ENCODE measurements around the gene MATN1.

The MATN1 gene

DNA sequence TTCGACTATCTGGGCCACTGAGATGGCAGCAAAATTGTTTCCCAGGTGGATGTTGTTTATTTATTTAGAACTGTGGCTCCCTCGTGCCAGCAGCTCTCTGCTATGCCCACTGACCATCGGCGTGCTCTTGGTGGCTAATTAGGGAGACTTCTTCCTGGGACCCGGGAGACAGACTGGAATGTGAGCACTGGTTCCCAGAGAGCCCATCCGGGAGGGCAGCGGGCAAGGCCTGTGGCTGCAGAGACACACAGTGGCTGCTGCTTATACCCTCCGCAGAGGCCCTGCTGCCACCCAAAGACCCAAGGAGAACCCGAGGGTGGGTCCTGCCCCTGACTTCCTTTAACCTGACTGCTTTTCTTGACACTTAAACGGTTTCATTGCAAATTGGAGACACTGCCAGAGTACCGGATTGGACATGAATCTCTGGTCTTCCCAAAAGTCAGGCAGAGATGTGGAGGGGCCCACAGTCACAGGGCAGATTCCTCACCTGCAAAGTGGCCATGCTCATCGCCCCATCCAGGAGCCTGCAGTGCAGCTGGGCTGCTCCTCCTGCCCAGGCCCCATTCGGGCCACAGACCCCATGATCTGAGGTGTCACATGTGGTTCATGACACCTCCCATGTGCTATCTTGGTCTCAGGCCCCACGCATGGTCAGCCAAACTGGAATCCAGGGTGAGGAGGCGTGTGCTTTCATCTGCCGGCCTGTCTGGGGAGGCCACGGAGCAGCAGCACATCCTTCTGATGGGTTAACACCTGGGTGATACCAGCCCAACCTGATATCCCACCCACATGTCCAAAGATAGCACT, 5.7 kb upstream of the MATN1 start:
- TF ChIP-seq CTCF (IDR thresholded peaks at IDR 0.05; ENCODE audit: extremely low read depth, insufficient read depth, missing control alignments), result no peak
- in situ Hi-C loops (cut with MboI; ENCODE audit: low pct_unique_long_range_greater_than_20kb, low sequenced_read_pairs, unreplicated experiment), result loop anchor here (10.0 kb wide), 1 partner anchor 56 kb away; no protein-coding TSS in a partner anchor
- no peak for DNase-seq (ENCODE audit: low spot score)

DNA sequence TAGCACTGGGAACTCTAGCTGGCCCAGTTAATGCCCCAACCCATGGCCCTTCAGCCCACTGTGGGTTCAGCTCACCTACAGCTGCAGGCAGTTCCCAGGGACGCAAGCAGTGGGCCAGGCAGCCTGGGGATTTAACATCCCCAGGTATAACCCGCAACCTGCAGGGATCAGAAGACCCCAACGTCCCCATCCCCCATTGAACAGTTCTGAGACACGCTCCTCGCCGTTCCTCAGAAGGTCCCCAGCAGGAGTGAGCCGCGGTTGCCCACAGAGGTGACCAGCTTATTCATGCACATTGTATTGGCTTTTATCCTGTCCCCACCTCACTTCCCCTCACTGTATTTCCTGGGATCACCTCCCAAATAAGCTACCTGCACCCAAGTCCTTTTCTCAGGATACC, 5.0 kb upstream of the MATN1 start:
- TF ChIP-seq CTCF (IDR thresholded peaks at IDR 0.05; ENCODE audit: extremely low read depth, insufficient read depth, missing control alignments), result no peak
- in situ Hi-C loops (cut with MboI; ENCODE audit: low pct_unique_long_range_greater_than_20kb, low sequenced_read_pairs, unreplicated experiment), result loop anchor here (10.0 kb wide), 1 partner anchor 56 kb away; no protein-coding TSS in a partner anchor
- DNase-seq (ENCODE audit: low spot score), result no peak

GRCh38 chr1:30727824-30728223, 4.4 kb upstream of the MATN1 start:
- no peak for TF ChIP-seq CTCF (IDR thresholded peaks at IDR 0.05; ENCODE audit: extremely low read depth, insufficient read depth, missing control alignments)

GRCh38 chr1:30726773-30727684, 3.6 kb upstream of the MATN1 start:
- no peak for TF ChIP-seq CTCF (IDR thresholded peaks at IDR 0.05; ENCODE audit: extremely low read depth, insufficient read depth, missing control alignments)
- in situ Hi-C loops (cut with MboI; ENCODE audit: low pct_unique_long_range_greater_than_20kb, low sequenced_read_pairs, unreplicated experiment), result loop anchor here (10.0 kb wide), 1 partner anchor 58 kb away; no protein-coding TSS in a partner anchor
- no peak for DNase-seq (ENCODE audit: low spot score)

More at GRCh38 chr1:30727824-30728223, 4.4 kb upstream of the MATN1 start:
- in situ Hi-C loops (cut with MboI; ENCODE audit: low pct_unique_long_range_greater_than_20kb, low sequenced_read_pairs, unreplicated experiment), result loop anchor here (10.0 kb wide), 1 partner anchor 57 kb away; no protein-coding TSS in a partner anchor
- DNase-seq (ENCODE audit: low spot score), result no peak

- no peak for TF ChIP-seq CTCF (IDR thresholded peaks at IDR 0.05; ENCODE audit: extremely low read depth, insufficient read depth, missing control alignments)
- in situ Hi-C loops (cut with MboI; ENCODE audit: low pct_unique_long_range_greater_than_20kb, low sequenced_read_pairs, unreplicated experiment), result loop anchor here (10.0 kb wide), 1 partner anchor 59 kb away; no protein-coding TSS in a partner anchor
- DNase-seq (ENCODE audit: low spot score), result no peak
These were observed 2.9 kb upstream of the MATN1 start for GRCh38 chr1:30726236-30726635.

DNA sequence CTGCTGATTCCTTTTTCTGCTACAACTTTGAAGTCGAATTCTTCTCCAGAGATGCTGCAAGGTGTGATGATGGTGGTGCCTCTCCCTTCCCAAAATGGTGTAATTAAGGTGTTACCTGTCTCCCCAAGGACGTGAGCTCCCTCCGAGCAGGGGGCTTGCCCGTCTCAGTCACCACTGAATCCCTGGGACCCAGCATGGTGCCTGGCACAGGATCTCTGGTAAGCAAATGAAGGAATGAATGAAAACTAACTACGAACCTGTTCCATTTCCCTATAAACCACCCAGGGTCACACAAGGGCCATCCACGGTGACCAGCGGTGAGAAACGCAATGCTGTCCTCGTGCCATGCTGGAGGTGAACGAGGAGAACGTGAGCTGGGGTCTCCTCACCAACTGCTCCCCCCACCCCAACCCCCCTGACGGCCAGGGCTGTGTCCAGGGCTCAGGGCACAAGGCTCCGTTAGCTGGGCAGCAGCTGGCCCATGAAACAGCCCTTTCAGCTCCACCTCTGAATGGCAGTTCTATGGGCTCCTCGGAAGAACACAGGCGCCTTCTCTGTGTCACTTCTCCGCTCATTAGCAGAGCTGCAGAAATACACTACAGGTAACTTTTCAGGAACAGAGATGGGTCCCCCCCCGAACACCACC, 2.2 kb upstream of the MATN1 start:
- in situ Hi-C loops (cut with MboI; ENCODE audit: low pct_unique_long_range_greater_than_20kb, low sequenced_read_pairs, unreplicated experiment), result loop anchor here (10.0 kb wide), 1 partner anchor 59 kb away; no protein-coding TSS in a partner anchor
- TF ChIP-seq CTCF (IDR thresholded peaks at IDR 0.05; ENCODE audit: extremely low read depth, insufficient read depth, missing control alignments), result no peak
- no peak for DNase-seq (ENCODE audit: low spot score)

All from GM13977 (cell line).